Right hindlimb (tissue), 1 donor: ENCODE measurements around the gene ETHE1.

Experiments
- DNase-seq: peaks from one replicate; pipeline ENCODE4 v3.0.0-alpha.2; 2018

The ETHE1 gene

DNA sequence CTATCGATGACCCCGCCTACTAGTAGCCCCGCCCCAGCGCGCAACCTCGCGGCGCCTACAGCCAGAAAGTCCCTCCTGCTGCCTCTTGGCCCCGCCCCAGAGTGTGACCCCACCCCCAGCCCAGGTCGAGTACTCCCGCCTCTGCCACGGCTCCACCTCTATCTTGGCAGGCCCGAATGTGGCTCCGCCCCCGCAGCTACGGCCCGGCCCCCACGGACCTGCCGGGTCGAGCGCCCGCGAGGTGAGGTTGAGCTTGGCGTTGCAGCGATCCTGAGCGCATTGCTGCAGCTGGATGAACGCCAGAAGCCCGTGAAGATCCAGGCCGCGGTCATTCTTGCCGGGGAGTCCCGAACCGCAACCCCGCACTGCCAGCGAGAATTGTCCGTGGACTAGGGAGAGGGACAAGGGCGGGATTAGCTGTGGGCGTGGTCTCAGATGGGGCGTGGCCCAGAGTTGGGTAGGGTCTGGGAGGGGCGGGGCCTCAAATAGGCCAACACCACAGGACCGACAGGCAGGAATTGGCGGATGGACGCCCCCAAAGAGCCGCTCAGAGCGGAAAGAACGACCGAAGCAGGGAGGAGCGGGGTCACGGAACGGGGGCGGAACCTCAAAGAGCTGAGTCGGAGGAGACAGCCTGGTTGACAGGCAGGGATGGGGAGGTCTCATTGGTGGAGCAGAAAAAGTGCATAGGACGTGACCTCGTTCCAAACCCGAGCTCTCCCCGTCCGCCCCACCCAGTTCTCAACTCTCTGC lies 63.4 kb downstream of the ETHE1 start:
- peak; percentile 97 for DNase-seq

DNA sequence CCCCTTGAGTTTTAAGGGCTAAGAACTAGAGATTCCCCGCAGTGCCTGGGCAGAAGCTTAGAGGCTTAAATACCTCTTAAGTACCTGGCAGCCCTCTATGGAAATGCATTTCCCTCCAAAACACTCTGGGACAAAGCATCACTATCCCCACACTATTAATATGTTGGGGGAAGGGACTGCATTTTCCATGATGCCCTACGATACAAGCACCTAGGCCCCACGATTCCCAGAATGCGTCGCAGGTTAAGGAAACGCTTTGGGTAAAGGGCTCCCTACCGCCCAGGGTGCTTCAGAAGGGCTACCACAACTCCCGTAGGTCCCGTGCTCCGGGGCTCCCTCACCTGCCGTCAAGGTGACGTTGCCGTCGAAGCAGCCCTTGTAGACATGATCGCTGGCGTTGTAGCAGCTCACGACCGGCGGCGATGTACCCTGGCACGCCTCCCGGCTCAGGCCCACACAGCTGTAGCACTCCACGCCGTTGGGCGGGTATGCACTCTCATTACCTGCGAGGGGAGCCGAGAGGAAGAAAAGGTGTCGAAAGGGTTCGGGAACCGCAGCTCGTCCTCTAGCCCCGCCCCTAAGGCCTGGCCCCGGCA lies 64.1 kb downstream of the ETHE1 start:
- no peak for DNase-seq

DNA sequence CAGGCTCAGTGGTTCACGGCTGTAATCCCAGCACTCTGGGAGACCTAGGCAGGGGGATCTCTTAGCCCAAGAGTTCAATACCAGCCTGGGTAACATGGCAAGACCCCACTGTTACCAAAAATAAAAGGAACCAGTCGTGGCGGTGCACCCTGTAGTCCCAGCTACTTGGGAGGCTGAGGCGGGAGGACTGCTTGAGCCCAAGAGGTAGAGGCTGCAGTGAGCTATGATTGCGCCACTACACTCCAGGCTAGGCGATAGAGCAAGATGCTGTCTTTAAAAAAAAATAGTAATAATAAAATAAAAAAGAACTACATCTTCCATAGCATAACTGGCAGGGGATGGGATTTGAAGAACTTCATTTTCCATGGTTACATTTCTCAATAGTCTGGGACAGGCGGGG lies 64.6 kb downstream of the ETHE1 start:
- no peak for DNase-seq

DNA sequence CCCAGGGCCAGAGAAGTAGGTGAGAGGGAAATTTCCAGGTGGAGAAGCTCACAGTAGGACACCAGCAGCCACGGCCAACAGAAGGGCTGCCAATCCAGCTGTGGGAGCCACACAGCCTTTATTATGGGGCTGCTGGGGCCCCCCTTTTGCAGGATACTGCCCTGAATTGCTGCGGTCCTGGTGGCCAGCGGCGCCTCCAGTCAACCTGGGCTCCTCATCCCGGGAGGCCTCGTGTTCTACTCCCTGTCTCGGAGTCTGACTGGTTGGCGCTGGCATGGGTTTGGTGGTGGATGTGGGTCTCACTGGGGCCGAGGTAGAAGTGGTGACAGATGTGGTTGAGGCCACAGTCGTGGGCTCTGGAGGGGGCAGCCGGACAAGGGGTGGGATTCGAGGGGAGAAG lies 65.7 kb downstream of the ETHE1 start:
- no peak for DNase-seq

DNA sequence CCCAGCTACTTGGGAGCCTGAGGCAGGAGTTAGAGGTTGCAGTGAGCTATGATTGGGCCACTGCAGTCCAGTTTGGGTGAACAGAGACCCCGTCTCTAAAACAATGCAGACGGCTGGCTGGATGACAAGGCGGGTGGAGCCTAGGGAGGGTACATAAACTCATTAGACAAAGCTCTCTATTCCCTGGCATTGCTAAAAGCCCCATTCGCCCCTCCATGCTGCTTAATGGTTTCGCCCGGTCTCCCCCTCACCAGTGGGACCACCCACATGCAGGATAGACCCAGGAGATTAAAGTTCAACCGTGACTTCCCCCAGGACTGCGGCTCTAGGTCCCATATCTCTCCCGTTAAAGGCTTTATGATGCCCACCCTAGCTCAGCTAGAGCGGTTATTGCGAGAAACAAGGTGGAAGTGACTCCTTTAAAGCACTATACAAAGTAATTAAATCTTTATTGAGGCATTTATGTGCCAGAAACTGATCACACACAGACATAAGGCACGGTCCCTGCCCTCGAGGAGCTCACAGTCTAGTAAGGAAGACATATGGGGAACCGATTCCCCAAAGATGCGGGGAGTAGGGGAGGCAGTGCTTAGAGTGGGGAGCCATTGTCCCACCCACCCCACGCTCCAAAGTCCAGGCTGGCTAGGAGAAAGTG lies 66.5 kb downstream of the ETHE1 start:
- DNase-seq, result no peak

DNA sequence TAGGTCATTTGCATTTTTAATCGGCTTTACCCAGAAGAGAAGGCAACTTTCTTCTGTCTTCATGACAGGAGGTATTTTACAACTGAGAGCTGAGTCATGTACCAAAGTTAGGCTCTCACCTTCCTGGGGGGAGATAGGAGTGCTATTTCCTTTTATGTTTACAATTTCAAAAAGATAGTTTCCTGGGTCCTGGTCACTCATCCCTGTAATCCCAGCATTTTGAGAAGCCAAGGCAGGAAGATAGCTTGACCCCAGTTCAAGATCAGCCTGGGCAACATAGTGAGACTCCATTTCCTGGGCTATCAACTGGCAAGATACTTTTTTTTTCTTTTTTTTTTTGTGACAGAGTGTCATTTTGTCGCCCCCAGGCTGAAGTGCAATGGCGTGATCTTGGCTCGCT lies 69.2 kb downstream of the ETHE1 start:
- DNase-seq, result no peak
